Panc1 (cell line): Measurements from ENCODE around the gene DGCR8. TPM values are rescaled to one million over a fixed set of nuclear protein-coding genes. Genes with fewer than 3 reads are reported as not detected.

ENCODE experiments used
- ATAC-seq: fragments of 200-7000 bp; cut with Tn5 transposase; 2 replicates; pipeline ENCODE4 v1.9.1; 2020; ENCODE audit warnings: mild to moderate bottlenecking, moderate library complexity
- BruUV-seq: library from RNA; stranded (reverse); fragments of 400-500 nt; replicated peaks from 2 replicates; lab custom pipeline; 2021; lab: Mats Ljungman, UMichigan
- CTCF ChIA-PET: fragments of 300-600 bp; sonication (Branson Sonifier 250); formaldehyde crosslinking; loops from one replicate; lab custom pipeline; 2022; ENCODE audit warnings: antibody characterized with exemption; lab: Charles Lee
- POLR2A ChIA-PET: fragments of 300-600 bp; sonication (Branson Sonifier 250); formaldehyde crosslinking; loops from one replicate; lab custom pipeline; 2022; ENCODE audit warnings: antibody characterized with exemption; lab: Charles Lee
- DNase-seq: peaks from one replicate; pipeline ENCODE4 v3.0.0-alpha.2; 2010; ENCODE audit warnings: low read depth, low spot score
- H3K27ac ChIP-seq: 2 replicates; pipeline ENCODE4 v1.5.1; 2011; ENCODE audit warnings: mild to moderate bottlenecking, low read length, inconsistent platforms
- H3K27me3 ChIP-seq: fragments of 200-500 bp; sonication (Bioruptor generic); 2 replicates; pipeline ENCODE4 v1.6.0; 2014; ENCODE audit warnings: low read length, inconsistent platforms; ENCODE audit not compliant: control insufficient read depth, insufficient read depth
- H3K36me3 ChIP-seq: fragments of 200-500 bp; sonication (Bioruptor generic); 2 replicates; pipeline ENCODE4 v1.5.1; 2014; ENCODE audit warnings: inconsistent platforms, mild to moderate bottlenecking, low read length, moderate library complexity; ENCODE audit not compliant: control insufficient read depth, insufficient read depth
- H3K4me1 ChIP-seq: 2 replicates; pipeline ENCODE4 v1.5.1; 2011; ENCODE audit warnings: inconsistent platforms, mild to moderate bottlenecking, low read length, moderate library complexity; ENCODE audit not compliant: control insufficient read depth, insufficient read depth
- H3K4me3 ChIP-seq, 2 experiments: 2 replicates each; pipeline ENCODE4 v1.5.1; 2011 to 2012; ENCODE audit warnings: low read depth in 2 of 2, low read length in 2 of 2, mild to moderate bottlenecking in 2 of 2, inconsistent platforms in 1 of 2, moderate library complexity in 1 of 2
- H3K9me3 ChIP-seq: fragments of 200-500 bp; sonication (Bioruptor generic); 2 replicates; pipeline ENCODE4 v1.5.1; 2014; ENCODE audit warnings: low read depth, mild to moderate bottlenecking, inconsistent platforms, low read length, moderate library complexity; ENCODE audit not compliant: control insufficient read depth, insufficient read depth
- CTCF ChIP-seq: fragments of 450-650 bp; IDR thresholded peaks from 2 replicates; pipeline ENCODE4 v1.5.1; 2017; ENCODE audit warnings: mild to moderate bottlenecking
- POLR2AphosphoS5 ChIP-seq: IDR thresholded peaks from 2 replicates; pipeline ENCODE4 v1.6.1; 2012; ENCODE audit warnings: mild to moderate bottlenecking, low read depth, low read length, moderate library complexity
- REST ChIP-seq, 2 experiments: IDR thresholded peaks; 2 replicates each; pipeline ENCODE4 v1.6.1; 2011 to 2012; ENCODE audit warnings: low read depth in 2 of 2, control low read depth in 1 of 2, low read length in 1 of 2, mild to moderate bottlenecking in 1 of 2, moderate library complexity in 1 of 2; ENCODE audit not compliant: insufficient read depth in 1 of 2
- SIN3A ChIP-seq: IDR thresholded peaks from 2 replicates; pipeline ENCODE4 v1.6.1; 2012; ENCODE audit warnings: low read depth, mild to moderate bottlenecking, low read length, moderate library complexity, borderline replicate concordance; ENCODE audit not compliant: insufficient read depth
- TCF7L2 ChIP-seq: IDR thresholded peaks from 2 replicates; pipeline ENCODE4 v1.6.1; 2011; ENCODE audit warnings: mild to moderate bottlenecking, low read depth, low read length, inconsistent platforms
- in situ Hi-C: cut with HindIII; loops from 2 replicates; pipeline ENCODE4 v1.10.0; 2016; ENCODE audit warnings: low sequenced_read_pairs, low pct_unique_long_range_greater_than_20kb
- intact Hi-C: fragments of 100-400 bp; cut with micrococcal nuclease; formaldehyde crosslinking; loops from one replicate; pipeline ENCODE4 v1.10.0; 2022; ENCODE audit not compliant: unreplicated experiment
- total RNA-seq: library from RNA; stranded (reverse); gene quantifications from one replicate; pipeline ENCODE4 v1.2.1, GENCODE V29; 2021; ENCODE audit not compliant: unreplicated experiment

The DGCR8 gene
- total RNA-seq, 1 experiment from 2014 or later: 35.0 TPM

- H3K4me1 ChIP-seq: no peaks in the 10 kb centered on the region
- peaks cover 19% of the 10 kb centered on the region for H3K36me3 ChIP-seq
- TF ChIP-seq REST (IDR thresholded peaks at IDR 0.05; ENCODE audit: insufficient read depth in 1 of 2, low read depth in 2 of 2, low read length in 1 of 2) (no peak), CTCF (no peak), SIN3A (no peak), POLR2AphosphoS5 (no peak), TCF7L2 (no peak)
- intact Hi-C loops (no loop called here), in situ Hi-C loops (no loop called here)
- BruUV-seq: no TSS peak
- no peak overlapping the region for H3K4me3 ChIP-seq
- POLR2A ChIA-PET: no interaction called here
- no peak overlapping the region for H3K27ac ChIP-seq
- no peaks in the 10 kb centered on the region for H3K9me3 ChIP-seq
- no peaks in the 10 kb centered on the region for H3K27me3 ChIP-seq
- ATAC-seq (no peak), DNase-seq (no peak)
- CTCF ChIA-PET: no interaction called here
Observed at GRCh38 chr22:20096574-20097420, 16.8 kb downstream of the DGCR8 start.

- POLR2A ChIA-PET: no interaction called here
- BruUV-seq: no TSS peak
Observed at GRCh38 chr22:20099099-20099711, 19.2 kb downstream of the DGCR8 start.

More at GRCh38 chr22:20099099-20099711, 19.2 kb downstream of the DGCR8 start:
- no peak for ATAC-seq
- intact Hi-C loops (no loop called here), in situ Hi-C loops (no loop called here)
- Histone ChIP-seq H3K36me3 (peaks cover 19% of the 10 kb centered on the region), H3K27me3 (no peaks in the 10 kb centered on the region), H3K27ac (no peak overlapping the region), H3K4me1 (no peaks in the 10 kb centered on the region), H3K9me3 (no peaks in the 10 kb centered on the region), H3K4me3 (no peak overlapping the region)
- CTCF ChIA-PET: no interaction called here
- no peak for DNase-seq
- TF ChIP-seq POLR2AphosphoS5: no peak
- TF ChIP-seq TCF7L2: no peak
- TF ChIP-seq CTCF: no peak
- TF ChIP-seq REST (IDR thresholded peaks at IDR 0.05; ENCODE audit: insufficient read depth in 1 of 2, low read depth in 2 of 2, low read length in 1 of 2): no peak
- no peak for TF ChIP-seq SIN3A
